SKM-1 treated with dmso at 0.1 percent for 144 hours (cell line): ENCODE measurements around the gene GNL2.

Source experiments
- DNase-seq: peaks from one replicate; lab custom pipeline; 2025; ENCODE audit not compliant: unreplicated experiment; lab: John Stamatoyannopoulos, UW

Gene GNL2

GRCh38 chr1:37517569-37517968, 78.2 kb downstream of the GNL2 start:
- DNase-seq = no peak
